T-helper 2 cell treated with Interferon-gamma antibody and Interleukin-4, amounts not matched to agents 5 μg/mL and 100 μg/mL, for 36 hours (primary cell): ENCODE data around the gene TSPAN16.
A peak's percentile ranks its signal among the peaks of the same experiment; 100 is the strongest.
"Not testable (repeated sequence)": the region's sequence is repeated elsewhere in the genome, so short reads cannot be mapped to it uniquely, and the experiment has no call there.

Source experiments
- DNase-seq: peaks from one replicate; pipeline ENCODE4 v3.0.0; 2021; ENCODE audit warnings: low spot score
- H3K27ac Mint-ChIP-seq: one replicate; pipeline ENCODE4 v1.8.0; 2021; ENCODE audit warnings: mild to moderate bottlenecking, mixed read lengths
- H3K27me3 Mint-ChIP-seq: one replicate; pipeline ENCODE4 v1.8.0; 2021; ENCODE audit warnings: low read depth, mixed read lengths
- H3K36me3 Mint-ChIP-seq: one replicate; pipeline ENCODE4 v1.8.0; 2021; ENCODE audit warnings: low read depth, mixed read lengths
- H3K4me1 Mint-ChIP-seq: one replicate; pipeline ENCODE4 v1.8.0; 2021; ENCODE audit warnings: low read depth, mixed read lengths
- H3K4me3 Mint-ChIP-seq: one replicate; pipeline ENCODE4 v1.8.0; 2022; ENCODE audit warnings: mild to moderate bottlenecking, moderate library complexity, mixed read lengths
- H3K9me3 Mint-ChIP-seq: one replicate; pipeline ENCODE4 v1.8.0; 2021; ENCODE audit warnings: mixed read lengths

TSPAN16 gene

GRCh38 chr19:11335449-11336146 lies 39.6 kb downstream of the TSPAN16 start:
- peaks cover 22% of the 10 kb centered on the region for H3K36me3 Mint-ChIP-seq
- H3K4me1 Mint-ChIP-seq = peaks cover 17% of the 10 kb centered on the region
- no peak overlapping the region for H3K4me3 Mint-ChIP-seq
- no peak overlapping the region for H3K27ac Mint-ChIP-seq
- no peaks in the 10 kb centered on the region for H3K27me3 Mint-ChIP-seq
- H3K9me3 Mint-ChIP-seq = no peaks in the 10 kb centered on the region
- no peak for DNase-seq

GRCh38 chr19:11337080-11337479 lies 41.1 kb downstream of the TSPAN16 start:
- DNase-seq = no peak
- Mint-ChIP-seq H3K27ac (no peak overlapping the region), H3K4me1 (peaks cover 17% of the 10 kb centered on the region), H3K4me3 (peak overlapping the region; percentile 18), H3K36me3 (peaks cover 22% of the 10 kb centered on the region), H3K27me3 (no peaks in the 10 kb centered on the region), H3K9me3 (no peaks in the 10 kb centered on the region)

- Mint-ChIP-seq H3K36me3 (peaks cover 22% of the 10 kb centered on the region), H3K4me1 (peaks cover 17% of the 10 kb centered on the region), H3K9me3 (no peaks in the 10 kb centered on the region), H3K27ac (no peak overlapping the region), H3K27me3 (no peaks in the 10 kb centered on the region), H3K4me3 (no peak overlapping the region)
- no peak for DNase-seq
Measured at GRCh38 chr19:11338121-11338520, 42.2 kb downstream of the TSPAN16 start.

- Mint-ChIP-seq H3K4me1 (peaks cover 17% of the 10 kb centered on the region), H3K36me3 (peaks cover 20% of the 10 kb centered on the region), H3K27me3 (no peaks in the 10 kb centered on the region), H3K27ac (no peak overlapping the region), H3K9me3 (no peaks in the 10 kb centered on the region), H3K4me3 (peak overlapping the region; percentile 84)
- no peak for DNase-seq
Measured at GRCh38 chr19:11338569-11339253, 42.8 kb downstream of the TSPAN16 start.

GRCh38 chr19:11339254-11340098 lies 43.5 kb downstream of the TSPAN16 start, which contains the start of gene RAB3D:
TSS of gene RAB3D (minus strand) at chr19:11339657. CDS start at chr19:11337399, 2,258 bp downstream.
- Mint-ChIP-seq H3K4me1 (peaks cover 19% of the 10 kb centered on the region), H3K36me3 (peaks cover 17% of the 10 kb centered on the region), H3K27ac (peak within 1 kb of the TSS; percentile 45), H3K27me3 (no peaks in the 10 kb centered on the region), H3K4me3 (peak within 1 kb of the TSS; percentile 84), H3K9me3 (no peaks in the 10 kb centered on the region)
- peak; percentile 79 for DNase-seq

- DNase-seq, H3K27ac Mint-ChIP-seq: not testable (repeated sequence)
Measured at GRCh38 chr19:11340099-11340467, 44.1 kb downstream of the TSPAN16 start.

GRCh38 chr19:11342429-11342828 lies 46.5 kb downstream of the TSPAN16 start:
- Mint-ChIP-seq H3K4me1 (peaks cover 28% of the 10 kb centered on the region), H3K9me3 (no peaks in the 10 kb centered on the region), H3K36me3 (peaks cover 2% of the 10 kb centered on the region), H3K27me3 (no peaks in the 10 kb centered on the region), H3K4me3 (no peak overlapping the region), H3K27ac (no peak overlapping the region)
- DNase-seq = no peak

More at GRCh38 chr19:11340099-11340467, 44.1 kb downstream of the TSPAN16 start:
- Mint-ChIP-seq H3K4me1 (peaks cover 20% of the 10 kb centered on the region), H3K4me3 (peak overlapping the region; percentile 84), H3K36me3 (peaks cover 16% of the 10 kb centered on the region)
- not testable (repeated sequence) for H3K27me3 Mint-ChIP-seq, H3K9me3 Mint-ChIP-seq

- Mint-ChIP-seq H3K9me3 (peaks cover 10% of the 10 kb centered on the region), H3K27me3 (no peaks in the 10 kb centered on the region), H3K4me3 (peak overlapping the region; percentile 96), H3K27ac (peak overlapping the region; percentile 97), H3K4me1 (peaks cover 17% of the 10 kb centered on the region), H3K36me3 (peaks cover 9% of the 10 kb centered on the region)
- no peak for DNase-seq
Measured at GRCh38 chr19:11345122-11345803, 49.3 kb downstream of the TSPAN16 start.

- Mint-ChIP-seq H3K36me3 (peaks cover 9% of the 10 kb centered on the region), H3K27me3 (no peaks in the 10 kb centered on the region), H3K4me1 (peaks cover 17% of the 10 kb centered on the region), H3K27ac (peak within 1 kb of the TSS; percentile 97), H3K4me3 (peak within 1 kb of the TSS; percentile 96), H3K9me3 (peaks cover 10% of the 10 kb centered on the region)
- peak; percentile 98 for DNase-seq
Measured at GRCh38 chr19:11346104-11346940, 50.4 kb downstream of the TSPAN16 start, which contains the start of the genes CCDC159 and TMEM205. TSS of gene CCDC159 (plus strand) at chr19:11346519. CDS start at chr19:11346607, 88 bp downstream. TSS of gene TMEM205 (minus strand) at chr19:11346268. CDS start at chr19:11345619, 649 bp downstream.

- peak overlapping the region; percentile 96 for H3K4me3 Mint-ChIP-seq
- H3K27ac Mint-ChIP-seq = peak overlapping the region; percentile 20
- peaks cover 8% of the 10 kb centered on the region for H3K36me3 Mint-ChIP-seq
- peaks cover 10% of the 10 kb centered on the region for H3K9me3 Mint-ChIP-seq
- H3K27me3 Mint-ChIP-seq = no peaks in the 10 kb centered on the region
- peaks cover 17% of the 10 kb centered on the region for H3K4me1 Mint-ChIP-seq
- no peak for DNase-seq
Measured at GRCh38 chr19:11347546-11348039, 51.6 kb downstream of the TSPAN16 start.

- H3K36me3 Mint-ChIP-seq = peaks cover 7% of the 10 kb centered on the region
- peaks cover 17% of the 10 kb centered on the region for H3K4me1 Mint-ChIP-seq
- no peaks in the 10 kb centered on the region for H3K27me3 Mint-ChIP-seq
- H3K9me3 Mint-ChIP-seq = peaks cover 10% of the 10 kb centered on the region
- no peak for DNase-seq
- H3K27ac Mint-ChIP-seq = no peak overlapping the region
- no peak overlapping the region for H3K4me3 Mint-ChIP-seq
Measured at GRCh38 chr19:11349171-11349570, 53.2 kb downstream of the TSPAN16 start.

- not testable (repeated sequence) for H3K36me3 Mint-ChIP-seq, H3K9me3 Mint-ChIP-seq, H3K27ac Mint-ChIP-seq, H3K4me3 Mint-ChIP-seq, DNase-seq, H3K27me3 Mint-ChIP-seq, H3K4me1 Mint-ChIP-seq
Measured at GRCh38 chr19:11354102-11354501, 58.1 kb downstream of the TSPAN16 start.
